Heart left ventricle (tissue), 16 donors: ENCODE results near the gene CDCP1. TPM values are rescaled to one million over a fixed set of nuclear protein-coding genes. Genes with fewer than 3 reads are reported as not detected.
"Not testable (repeated sequence)": the region's sequence is repeated elsewhere in the genome, so short reads cannot be mapped to it uniquely, and the experiment has no call there.

Experiments
- ATAC-seq, 4 donors: fragments of 200-7000 bp; cut with Tn5 transposase; one replicate each; pipeline ENCODE4 v1.9.1; 2020 to 2022; ENCODE audit warnings: moderate library complexity in 4 of 4, mild to moderate bottlenecking in 3 of 4, moderate number of reproducible peaks in 1 of 4
- DNase-seq, 5 donors: peaks; one replicate each; pipeline ENCODE4 v3.0.0-alpha.2; 2020
- H3K27ac ChIP-seq, 12 donors: fragments of 200-600 bp; sonication (generic) in 4 of 12; one replicate each; pipeline versions ENCODE4 v1.5.0 to v1.8.0; 2016 to 2022; ENCODE audit warnings: mild to moderate bottlenecking in 2 of 12
- H3K27me3 ChIP-seq, 9 donors: fragments of 200-600 bp; sonication (generic) in 2 of 9; one replicate each; pipeline versions ENCODE4 v1.5.1 to v1.8.0; 2016 to 2022; ENCODE audit warnings: mild to moderate bottlenecking in 3 of 9
- H3K36me3 ChIP-seq, 9 donors: fragments of 200-600 bp; sonication (generic) in 2 of 9; one replicate each; pipeline versions ENCODE4 v1.5.0 to v1.8.0; 2018 to 2022; ENCODE audit warnings: mild to moderate bottlenecking in 2 of 9
- H3K4me1 ChIP-seq, 12 donors: fragments of 200-600 bp; sonication (generic) in 4 of 12; one replicate each; pipeline versions ENCODE4 v1.5.0 to v1.8.0; 2016 to 2022; ENCODE audit warnings: mild to moderate bottlenecking in 3 of 12
- H3K4me3 ChIP-seq, 12 donors: fragments of 200-600 bp; sonication (generic) in 4 of 12; one replicate each; pipeline versions ENCODE4 v1.5.0 to v1.8.0; 2017 to 2022; ENCODE audit warnings: mild to moderate bottlenecking in 9 of 12, moderate library complexity in 4 of 12
- H3K9me3 ChIP-seq, 12 donors: fragments of 200-600 bp; sonication (generic) in 4 of 12; one replicate each; pipeline versions ENCODE4 v1.5.0 to v1.8.0; 2016 to 2022; ENCODE audit warnings: mild to moderate bottlenecking in 1 of 12
- CTCF ChIP-seq, 12 donors: fragments of 200-600 bp; sonication (generic) in 4 of 12; IDR thresholded peaks; one replicate each; pipeline versions ENCODE4 v1.5.0 to v1.8.0; 2018 to 2022; ENCODE audit warnings: antibody characterized with exemption in 12 of 12, mild to moderate bottlenecking in 5 of 12
- POLR2A ChIP-seq, 2 donors: fragments of 450-650 bp; IDR thresholded peaks; one replicate each; pipeline ENCODE4 v1.6.1; 2017; ENCODE audit warnings: antibody characterized with exemption in 2 of 2, mild to moderate bottlenecking in 2 of 2, moderate library complexity in 2 of 2
- WGBS, 4 donors: extraction: QIAGEN DNeasy Blood & Tissue Kit in 2 of 4; methylation state at CpG; one replicate each; pipeline versions ENCODE4 v1.1.5 to v1.1.7; 2013 to 2018; 5-methylcytosine and 5-hydroxymethylcytosine counted together
- intact Hi-C, 10 donors: fragments of 100-400 bp; cut with DNase I; formaldehyde crosslinking; loops; one replicate each; pipeline versions ENCODE4 v1.11.1 to v1.14.2; 2022
- polyA plus RNA-seq, 2 donors: library from polyadenylated mRNA; stranded (reverse); fragments of 200-250 nt; gene quantifications; one replicate each; pipeline ENCODE4 v1.2.3, GENCODE V29; 2013
- total RNA-seq, 9 donors: library from RNA; depleted of rRNA in 2 of 9; stranded (reverse); fragments of >200 nt in 2 of 9; fragmentation: NEBNext Ultra II Directional in 3 of 9; extraction: Animal tissue kit (Norgen Biotek cat#: 25700) in 3 of 9; gene quantifications; one replicate each; pipeline versions ENCODE4 v1.1.0 to v1.2.4, GENCODE V29; 2016 to 2023
- donor health status: ischemic (EF 13 %, LVEDD 7.1; RV severe dilation, severe dysfunction).
- donor health status: healthy with polysubstance abuse.
- donor health status: DM: no; HTN: yes; CAD: no.
- donor health status: DM: no; HTN: no; CAD: no.
- donor health status: ischemic (EF 25% LVEDD 6.9; RV normal size, moderate dysfunction).
- donor health status: ischemic (EF 25% LVEDD 5.7; RV mildly dilated, moderate dysfunction).
- donor health status: healthy.
- donor health status: DM: yes; HTN: yes; CAD: no.
- donor health status: ischemic (EF 35%, LVEDD 5.7; RV mildly dilated, moderate dysfunction).
- donor health status: nonischemic (EF 11% LVEDD 7.7; RV severe dilation, severe dysfunction).
- donor health status: DM: yes; HTN: yes; CAD: no.
- donor health status: PGD.
- donor health status: ischemic (EF 29% LVEDD 5.4; RV normal size, mild dysfunction).
- donor health status: nonischemic (EF 23%, LVEDD 6.1; RV moderate dilation, normal function).

CDCP1 gene
- total and polyA plus RNA-seq, 11 donors: 0.11 to 5.8 (median 0.38) TPM

GRCh38 chr3:45143673-45144671, 2.2 kb downstream of the CDCP1 start:
- H3K9me3 ChIP-seq: no peaks in the 10 kb centered on the region
- intact Hi-C loops: no loop called here
- peak overlapping the region in 1 of 12 donors; percentile 67 for H3K27ac ChIP-seq
- peak overlapping the region in 1 of 12 donors; percentile 67 for H3K4me3 ChIP-seq
- H3K4me1 ChIP-seq: peaks cover 0 to 28% (median 6%) of the 10 kb centered on the region in 12 donors
- WGBS, 4 donors: 79 to 85% (median 83%) methylated on average over 6 of the region's 6 CpGs
- H3K36me3 ChIP-seq: no peaks in the 10 kb centered on the region
- DNase-seq (no peak), ATAC-seq (peak in 1 of 4 donors; percentile 58)
- TF ChIP-seq POLR2A (IDR thresholded peaks at IDR 0.05) (no peak), CTCF (IDR thresholded peaks at IDR 0.05) (no peak)
- peaks cover 10 to 46% (median 22%) of the 10 kb centered on the region in 9 donors for H3K27me3 ChIP-seq

DNA sequence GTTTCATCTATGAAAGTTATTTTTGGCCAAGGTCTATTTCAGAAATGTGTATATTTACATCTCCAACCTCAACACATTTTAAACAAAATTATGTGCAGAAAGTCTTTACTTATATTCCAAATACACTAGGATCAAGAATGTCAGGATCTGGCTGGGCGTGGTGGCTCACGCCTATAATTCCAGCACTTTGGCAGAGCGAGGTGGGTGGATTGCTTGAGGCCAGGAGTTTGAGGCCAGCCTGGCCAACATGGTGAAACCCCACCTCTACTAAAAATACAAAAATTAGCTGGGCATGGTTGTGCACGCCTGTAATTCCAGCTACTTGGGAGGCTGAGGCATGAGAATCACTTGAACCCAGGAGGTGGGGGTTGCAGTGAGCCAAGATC, 5.4 kb downstream of the CDCP1 start:
- 73 to 92% (median 88%) methylated on average over 4 of the region's 4 CpGs for WGBS, 4 donors
- H3K27ac ChIP-seq: peak overlapping the region in 1 of 12 donors; percentile 87

GRCh38 chr3:45140141-45140769, 5.9 kb downstream of the CDCP1 start:
- peak in 2 of 4 donors; percentile 30 to 46 for ATAC-seq

More for the DNA sequence above, 5.4 kb downstream of the CDCP1 start:
- H3K9me3 ChIP-seq, H3K36me3 ChIP-seq, DNase-seq, H3K4me3 ChIP-seq, intact Hi-C loops, ATAC-seq: not testable (repeated sequence)
- Histone ChIP-seq H3K27me3 (peaks cover 2 to 23% (median 14%) of the 10 kb centered on the region in 9 donors), H3K4me1 (peaks cover 0 to 50% (median 5%) of the 10 kb centered on the region in 12 donors)

More at GRCh38 chr3:45140141-45140769, 5.9 kb downstream of the CDCP1 start:
- peak overlapping the region in 1 of 12 donors; percentile 87 for H3K27ac ChIP-seq
- H3K36me3 ChIP-seq: no peaks in the 10 kb centered on the region
- peaks cover 0 to 18% (median 10%) of the 10 kb centered on the region in 9 donors for H3K27me3 ChIP-seq
- H3K4me3 ChIP-seq: no peak overlapping the region
- intact Hi-C loops: no loop called here
- H3K9me3 ChIP-seq: no peaks in the 10 kb centered on the region
- H3K4me1 ChIP-seq: peaks cover 0 to 50% (median under 1%) of the 10 kb centered on the region in 12 donors
- DNase-seq: peak in 1 of 5 donors; percentile 30
- 57 to 74% (median 64%) methylated on average over 8 of the region's 8 CpGs for WGBS, 4 donors
- TF ChIP-seq CTCF (IDR thresholded peaks at IDR 0.05) (no peak), POLR2A (IDR thresholded peaks at IDR 0.05) (no peak)
